PC-3 (cell line): ENCODE results near the gene ARHGAP22. TPM values are rescaled to one million over a fixed set of nuclear protein-coding genes. Genes with fewer than 3 reads are reported as not detected.

ENCODE experiments used
- ATAC-seq: fragments of 200-7000 bp; cut with Tn5 transposase; 2 replicates; pipeline ENCODE4 v1.9.1; 2020; ENCODE audit warnings: mild to moderate bottlenecking, moderate library complexity
- BruUV-seq: library from RNA; stranded (reverse); fragments of 400-500 nt; replicated peaks from 2 replicates; lab custom pipeline; 2021; lab: Mats Ljungman, UMichigan
- CTCF ChIA-PET: fragments of 300-600 bp; sonication (Branson Sonifier 250); formaldehyde crosslinking; loops from one replicate; lab custom pipeline; 2022; ENCODE audit warnings: antibody characterized with exemption; lab: Charles Lee
- POLR2A ChIA-PET: fragments of 300-600 bp; sonication (Branson Sonifier 250); formaldehyde crosslinking; loops from one replicate; lab custom pipeline; 2022; ENCODE audit warnings: antibody characterized with exemption; ENCODE audit not compliant: unreplicated experiment; lab: Charles Lee
- DNase-seq: peaks from one replicate; pipeline ENCODE4 v3.0.0-alpha.2; 2015
- H2AFZ ChIP-seq: fragments of 300-600 bp; sonication (generic); 2 replicates; pipeline ENCODE4 v1.6.0; 2016; ENCODE audit warnings: antibody characterized with exemption, low read length
- H3F3A ChIP-seq: fragments of 300-600 bp; sonication (generic); one replicate; pipeline ENCODE4 v1.6.0; 2017; ENCODE audit warnings: antibody characterized with exemption, low read length, control low read depth, mild to moderate bottlenecking; ENCODE audit not compliant: unreplicated experiment
- H3K27ac ChIP-seq: fragments of 300-600 bp; sonication (generic); 2 replicates; pipeline ENCODE4 v1.5.1; 2016; ENCODE audit warnings: mild to moderate bottlenecking, low read length
- H3K27me3 ChIP-seq: fragments of 300-600 bp; sonication (generic); 2 replicates; pipeline ENCODE4 v1.6.1; 2016; ENCODE audit warnings: low read length, mixed read lengths
- H3K36me3 ChIP-seq: fragments of 300-600 bp; sonication (generic); 2 replicates; pipeline ENCODE4 v1.6.1; 2016; ENCODE audit warnings: low read depth, mixed run types, low read length, mixed read lengths
- H3K4me1 ChIP-seq: fragments of 300-600 bp; sonication (generic); 2 replicates; pipeline ENCODE4 v1.5.1; 2016; ENCODE audit warnings: low read length; ENCODE audit not compliant: insufficient read depth
- H3K4me2 ChIP-seq: fragments of 300-600 bp; sonication (generic); 2 replicates; pipeline ENCODE4 v1.6.0; 2016; ENCODE audit warnings: low read length
- H3K4me3 ChIP-seq: fragments of 300-600 bp; sonication (generic); 2 replicates; pipeline ENCODE4 v1.5.1; 2016; ENCODE audit warnings: mild to moderate bottlenecking, low read length, mixed read lengths
- H3K79me2 ChIP-seq: fragments of 300-600 bp; sonication (generic); 2 replicates; pipeline ENCODE4 v1.6.1; 2017; ENCODE audit warnings: low read length, mixed read lengths
- H3K9ac ChIP-seq: fragments of 300-600 bp; sonication (generic); 2 replicates; pipeline ENCODE4 v1.6.0; 2016; ENCODE audit warnings: mild to moderate bottlenecking, low read length
- H3K9me2 ChIP-seq: fragments of 300-600 bp; sonication (generic); replicated peaks from 2 replicates; pipeline ENCODE4 v1.6.1; 2016; ENCODE audit warnings: mixed run types, low read length, mixed read lengths
- H3K9me3 ChIP-seq: fragments of 300-600 bp; sonication (generic); 2 replicates; pipeline ENCODE4 v1.6.1; 2016; ENCODE audit warnings: low read length, mixed read lengths
- H4K20me1 ChIP-seq: fragments of 300-600 bp; sonication (generic); 2 replicates; pipeline ENCODE4 v1.6.1; 2016; ENCODE audit warnings: low read length, mixed read lengths
- CTCF ChIP-seq: fragments of 300-600 bp; sonication (generic); conservative IDR thresholded peaks from 2 replicates; pipeline ENCODE4 v1.5.1; 2017; ENCODE audit warnings: antibody characterized with exemption, low read depth, mild to moderate bottlenecking, low read length
- EZH2 ChIP-seq: fragments of 300-600 bp; sonication (generic); IDR thresholded peaks from one replicate; pipeline ENCODE4 v1.6.1; 2017; ENCODE audit warnings: antibody characterized with exemption, mild to moderate bottlenecking, low read length; ENCODE audit not compliant: unreplicated experiment
- EZH2phosphoT487 ChIP-seq: fragments of 300-600 bp; sonication (generic); IDR thresholded peaks from 2 replicates; pipeline ENCODE4 v1.6.1; 2018; ENCODE audit warnings: mild to moderate bottlenecking, antibody characterized with exemption, low read length, borderline replicate concordance
- intact Hi-C: fragments of 100-400 bp; cut with micrococcal nuclease; formaldehyde crosslinking; loops from 2 replicates; pipeline ENCODE4 v1.9.0; 2023
- total RNA-seq: library from RNA; depleted of rRNA; stranded (reverse); fragments of >200 nt; gene quantifications from 2 replicates; pipeline ENCODE4 v1.2.3, GENCODE V29; 2014

The ARHGAP22 gene
- total RNA-seq, 1 experiment from 2014 or later: 12.2 TPM

- ChIA-PET CTCF (no interaction called here), POLR2A (no interaction called here)
- Histone ChIP-seq H3F3A (no peaks in the 10 kb centered on the region), H3K4me1 (no peaks in the 10 kb centered on the region), H3K36me3 (no peaks in the 10 kb centered on the region), H4K20me1 (no peaks in the 10 kb centered on the region), H3K27me3 (no peaks in the 10 kb centered on the region), H2AFZ (no peak overlapping the region), H3K79me2 (no peaks in the 10 kb centered on the region), H3K4me3 (no peak overlapping the region), H3K4me2 (no peak overlapping the region), H3K9me2 (no peaks in the 10 kb centered on the region), H3K27ac (no peak overlapping the region), H3K9ac (no peak overlapping the region), H3K9me3 (no peaks in the 10 kb centered on the region)
- ATAC-seq (no peak), DNase-seq (no peak)
- TF ChIP-seq EZH2 (no peak), EZH2phosphoT487 (no peak), CTCF (no peak)
- intact Hi-C loops: no loop called here
- BruUV-seq: no TSS peak
These were observed 117.6 kb downstream of the ARHGAP22 start for GRCh38 chr10:48487244-48487643.

GRCh38 chr10:48485711-48486110 lies 119.2 kb downstream of the ARHGAP22 start:
- no TSS peak for BruUV-seq
- no peak overlapping the region for H2AFZ ChIP-seq
- no peaks in the 10 kb centered on the region for H4K20me1 ChIP-seq
- H3K9ac ChIP-seq: no peak overlapping the region
- intact Hi-C loops: no loop called here
- H3F3A ChIP-seq: no peaks in the 10 kb centered on the region
- H3K27ac ChIP-seq: no peak overlapping the region
- no peaks in the 10 kb centered on the region for H3K9me3 ChIP-seq
- H3K27me3 ChIP-seq: no peaks in the 10 kb centered on the region
- H3K79me2 ChIP-seq: no peaks in the 10 kb centered on the region
- no peak overlapping the region for H3K4me2 ChIP-seq
- POLR2A ChIA-PET: no interaction called here
- H3K4me3 ChIP-seq: no peak overlapping the region
- H3K4me1 ChIP-seq: no peaks in the 10 kb centered on the region
- CTCF ChIA-PET: no interaction called here
- no peaks in the 10 kb centered on the region for H3K36me3 ChIP-seq
- no peaks in the 10 kb centered on the region for H3K9me2 ChIP-seq
- TF ChIP-seq EZH2phosphoT487 (no peak), EZH2 (no peak), CTCF (no peak)
- no peak for ATAC-seq
- no peak for DNase-seq

DNA sequence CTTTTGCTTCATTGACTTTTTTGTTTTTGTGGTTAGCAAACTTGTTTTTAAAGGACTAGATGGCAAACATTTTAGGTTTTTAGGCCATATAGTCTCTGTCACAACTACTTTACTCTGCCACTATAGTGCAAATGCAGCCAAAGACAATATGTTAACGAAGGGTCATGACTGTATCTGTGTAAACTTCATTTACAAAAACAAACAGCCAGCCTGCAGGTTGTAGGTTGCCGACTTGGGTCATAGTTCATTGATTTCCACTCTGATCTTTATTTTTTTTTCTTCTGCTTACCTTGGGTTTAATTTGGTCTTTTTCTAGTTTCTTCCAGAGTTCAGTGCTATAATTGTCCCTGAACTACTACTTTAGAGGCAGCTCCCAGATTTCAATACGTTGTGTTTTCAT lies 120.0 kb downstream of the ARHGAP22 start:
- Histone ChIP-seq H3K9me3 (no peaks in the 10 kb centered on the region), H2AFZ (no peak overlapping the region), H3K4me2 (no peak overlapping the region), H3K27me3 (no peaks in the 10 kb centered on the region), H3K4me3 (no peak overlapping the region), H3K4me1 (no peaks in the 10 kb centered on the region), H3K27ac (no peak overlapping the region), H3K9ac (no peak overlapping the region), H4K20me1 (no peaks in the 10 kb centered on the region), H3K36me3 (no peaks in the 10 kb centered on the region), H3K79me2 (no peaks in the 10 kb centered on the region), H3K9me2 (no peaks in the 10 kb centered on the region), H3F3A (no peaks in the 10 kb centered on the region)
- ChIA-PET CTCF (no interaction called here), POLR2A (no interaction called here)
- DNase-seq (no peak), ATAC-seq (no peak)
- intact Hi-C loops: no loop called here
- TF ChIP-seq EZH2: no peak
- no peak for TF ChIP-seq EZH2phosphoT487
- no peak for TF ChIP-seq CTCF
- no TSS peak for BruUV-seq
